ENCODE measurements around the gene SOX12. TPM values are rescaled to one million over a fixed set of nuclear protein-coding genes. Genes with fewer than 3 reads are reported as not detected.

The SOX12 gene
- total RNA-seq, 1 experiment from 2014 or later, result 40.4 TPM

DNA sequence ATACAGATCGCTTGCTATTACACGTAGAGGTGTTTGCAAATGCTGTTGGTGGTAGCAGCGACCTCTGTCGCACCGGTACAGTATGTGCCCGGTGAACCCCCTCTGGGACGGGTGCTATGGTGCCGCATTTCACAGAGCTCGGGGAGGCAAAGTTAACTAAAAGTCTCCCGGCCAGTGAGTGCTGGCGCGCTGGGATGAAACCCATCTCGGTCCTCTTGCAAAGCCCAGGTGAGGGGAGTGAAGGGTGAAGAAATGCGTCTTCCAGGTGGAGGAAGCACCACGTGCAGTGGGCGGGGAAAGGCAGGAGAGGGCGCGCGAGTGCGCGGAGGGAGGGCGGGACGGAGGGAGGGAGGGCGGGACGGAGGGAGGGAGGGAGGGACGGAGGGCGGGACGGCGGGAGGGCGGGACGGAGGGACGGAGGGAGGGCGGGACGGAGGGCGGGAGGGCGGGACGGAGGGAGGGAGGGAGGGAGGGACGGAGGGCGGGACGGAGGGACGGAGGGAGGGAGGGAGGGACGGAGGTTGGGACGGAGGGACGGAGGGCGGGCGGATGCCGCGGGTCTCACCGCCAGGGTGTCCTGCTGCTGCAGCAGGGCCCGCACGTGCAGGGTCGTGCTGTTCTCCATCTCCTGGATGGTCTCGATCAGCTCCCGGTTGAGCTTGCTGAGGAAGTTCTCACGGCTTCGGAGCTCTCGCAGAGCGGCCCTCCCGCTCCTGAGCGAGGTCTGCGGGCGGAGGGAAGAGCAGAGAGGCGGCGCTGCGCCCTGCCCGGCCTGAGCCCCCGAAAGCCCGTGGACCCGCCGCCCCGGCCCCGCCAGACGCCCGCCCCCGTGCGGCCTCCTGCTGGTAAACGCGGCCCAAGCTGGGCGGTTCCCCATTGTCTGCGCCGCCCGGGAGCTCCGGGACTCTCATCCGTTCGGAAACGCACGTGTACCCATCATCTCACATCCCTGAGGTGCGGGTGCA is 46.5 kb upstream of the SOX12 start:
- Histone ChIP-seq H3K9ac (ENCODE audit: low read length) (no peak overlapping the region), H3K4me1 (ENCODE audit: control insufficient read depth in 1 of 2, insufficient read depth in 2 of 2, low read length in 2 of 2) (no peaks in the 10 kb centered on the region), H3K36me3 (ENCODE audit: control insufficient read depth in 1 of 2, insufficient read depth in 2 of 2, low read length in 2 of 2) (peaks cover 3 to 34% of the 10 kb centered on the region in 2 experiments; a peak in 2 of 4 replicates), H3K27ac (ENCODE audit: low read depth, low read length) (no peak overlapping the region), H3K4me2 (ENCODE audit: low read length) (no peak overlapping the region), H2AFZ (ENCODE audit: low read depth, low read length, poor library complexity, severe bottlenecking) (no peak overlapping the region), H3K27me3 (ENCODE audit: insufficient read depth, low read length) (no peaks in the 10 kb centered on the region), H4K20me1 (ENCODE audit: insufficient read depth) (no peaks in the 10 kb centered on the region), H3K9me3 (ENCODE audit: control insufficient read depth in 1 of 2, insufficient read depth in 1 of 2, low read depth in 1 of 2, low read length in 2 of 2) (no peaks in the 10 kb centered on the region), H3K79me2 (ENCODE audit: insufficient read depth, low read length) (no peaks in the 10 kb centered on the region), H3K9me2 (ENCODE audit: insufficient read depth) (no peaks in the 10 kb centered on the region), H3K4me3 (replicated peaks in 1 of 2; ENCODE audit: low read depth in 1 of 2, low read length in 2 of 2) (no peak overlapping the region)
- BruUV-seq (replicated peaks), result no TSS peak
- CTCF ChIA-PET, result no interaction called here
- ATAC-seq (no peak), DNase-seq (ENCODE audit: low read depth, low spot score) (no peak)
- TF ChIP-seq RAD21 (IDR thresholded peaks at IDR 0.05; ENCODE audit: low read depth), result no peak
- TF ChIP-seq ZFX (IDR thresholded peaks at IDR 0.05), result no peak
- no peak for TF ChIP-seq EZH2phosphoT487 (IDR thresholded peaks at IDR 0.05; ENCODE audit: borderline replicate concordance)
- no peak for TF ChIP-seq SRF (IDR thresholded peaks at IDR 0.05; ENCODE audit: low read depth)
- TF ChIP-seq, protein P1, sequence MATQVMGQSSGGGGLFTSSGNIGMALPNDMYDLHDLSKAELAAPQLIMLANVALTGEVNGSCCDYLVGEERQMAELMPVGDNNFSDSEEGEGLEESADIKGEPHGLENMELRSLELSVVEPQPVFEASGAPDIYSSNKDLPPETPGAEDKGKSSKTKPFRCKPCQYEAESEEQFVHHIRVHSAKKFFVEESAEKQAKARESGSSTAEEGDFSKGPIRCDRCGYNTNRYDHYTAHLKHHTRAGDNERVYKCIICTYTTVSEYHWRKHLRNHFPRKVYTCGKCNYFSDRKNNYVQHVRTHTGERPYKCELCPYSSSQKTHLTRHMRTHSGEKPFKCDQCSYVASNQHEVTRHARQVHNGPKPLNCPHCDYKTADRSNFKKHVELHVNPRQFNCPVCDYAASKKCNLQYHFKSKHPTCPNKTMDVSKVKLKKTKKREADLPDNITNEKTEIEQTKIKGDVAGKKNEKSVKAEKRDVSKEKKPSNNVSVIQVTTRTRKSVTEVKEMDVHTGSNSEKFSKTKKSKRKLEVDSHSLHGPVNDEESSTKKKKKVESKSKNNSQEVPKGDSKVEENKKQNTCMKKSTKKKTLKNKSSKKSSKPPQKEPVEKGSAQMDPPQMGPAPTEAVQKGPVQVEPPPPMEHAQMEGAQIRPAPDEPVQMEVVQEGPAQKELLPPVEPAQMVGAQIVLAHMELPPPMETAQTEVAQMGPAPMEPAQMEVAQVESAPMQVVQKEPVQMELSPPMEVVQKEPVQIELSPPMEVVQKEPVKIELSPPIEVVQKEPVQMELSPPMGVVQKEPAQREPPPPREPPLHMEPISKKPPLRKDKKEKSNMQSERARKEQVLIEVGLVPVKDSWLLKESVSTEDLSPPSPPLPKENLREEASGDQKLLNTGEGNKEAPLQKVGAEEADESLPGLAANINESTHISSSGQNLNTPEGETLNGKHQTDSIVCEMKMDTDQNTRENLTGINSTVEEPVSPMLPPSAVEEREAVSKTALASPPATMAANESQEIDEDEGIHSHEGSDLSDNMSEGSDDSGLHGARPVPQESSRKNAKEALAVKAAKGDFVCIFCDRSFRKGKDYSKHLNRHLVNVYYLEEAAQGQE (IDR thresholded peaks at IDR 0.05; ENCODE audit: low read depth), result no peak
- TF ChIP-seq, protein P2, sequence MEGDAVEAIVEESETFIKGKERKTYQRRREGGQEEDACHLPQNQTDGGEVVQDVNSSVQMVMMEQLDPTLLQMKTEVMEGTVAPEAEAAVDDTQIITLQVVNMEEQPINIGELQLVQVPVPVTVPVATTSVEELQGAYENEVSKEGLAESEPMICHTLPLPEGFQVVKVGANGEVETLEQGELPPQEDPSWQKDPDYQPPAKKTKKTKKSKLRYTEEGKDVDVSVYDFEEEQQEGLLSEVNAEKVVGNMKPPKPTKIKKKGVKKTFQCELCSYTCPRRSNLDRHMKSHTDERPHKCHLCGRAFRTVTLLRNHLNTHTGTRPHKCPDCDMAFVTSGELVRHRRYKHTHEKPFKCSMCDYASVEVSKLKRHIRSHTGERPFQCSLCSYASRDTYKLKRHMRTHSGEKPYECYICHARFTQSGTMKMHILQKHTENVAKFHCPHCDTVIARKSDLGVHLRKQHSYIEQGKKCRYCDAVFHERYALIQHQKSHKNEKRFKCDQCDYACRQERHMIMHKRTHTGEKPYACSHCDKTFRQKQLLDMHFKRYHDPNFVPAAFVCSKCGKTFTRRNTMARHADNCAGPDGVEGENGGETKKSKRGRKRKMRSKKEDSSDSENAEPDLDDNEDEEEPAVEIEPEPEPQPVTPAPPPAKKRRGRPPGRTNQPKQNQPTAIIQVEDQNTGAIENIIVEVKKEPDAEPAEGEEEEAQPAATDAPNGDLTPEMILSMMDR (IDR thresholded peaks at IDR 0.05 in 2 of 3, conservative IDR thresholded peaks at IDR 0.05 in 1 of 3; ENCODE audit: borderline replicate concordance in 1 of 3, insufficient read depth in 1 of 3, low read depth in 2 of 3, low read length in 2 of 3), result no peak
- TF ChIP-seq, protein P3, sequence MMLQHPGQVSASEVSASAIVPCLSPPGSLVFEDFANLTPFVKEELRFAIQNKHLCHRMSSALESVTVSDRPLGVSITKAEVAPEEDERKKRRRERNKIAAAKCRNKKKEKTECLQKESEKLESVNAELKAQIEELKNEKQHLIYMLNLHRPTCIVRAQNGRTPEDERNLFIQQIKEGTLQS (IDR thresholded peaks at IDR 0.05), result no peak
- TF ChIP-seq, protein P4, sequence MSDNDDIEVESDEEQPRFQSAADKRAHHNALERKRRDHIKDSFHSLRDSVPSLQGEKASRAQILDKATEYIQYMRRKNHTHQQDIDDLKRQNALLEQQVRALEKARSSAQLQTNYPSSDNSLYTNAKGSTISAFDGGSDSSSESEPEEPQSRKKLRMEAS (IDR thresholded peaks at IDR 0.05), result no peak
- TF ChIP-seq POLR2A (IDR thresholded peaks at IDR 0.05; ENCODE audit: borderline replicate concordance, extremely low read depth, insufficient read depth, insufficient read length), result no peak
- no peak for TF ChIP-seq EZH2 (IDR thresholded peaks at IDR 0.05)
- TF ChIP-seq TCF7L2 (IDR thresholded peaks at IDR 0.05; ENCODE audit: borderline replicate concordance, extremely low read depth, insufficient read depth, insufficient read length), result no peak
- TF ChIP-seq FOSL1 (IDR thresholded peaks at IDR 0.05; ENCODE audit: low read depth), result no peak
- no peak for TF ChIP-seq JUND (IDR thresholded peaks at IDR 0.05)
- no peak for TF ChIP-seq SP1 (IDR thresholded peaks at IDR 0.05; ENCODE audit: low read depth)
- no peak for TF ChIP-seq CBX3 (IDR thresholded peaks at IDR 0.05; ENCODE audit: low read depth)
- TF ChIP-seq SIN3A (IDR thresholded peaks at IDR 0.05; ENCODE audit: low read depth), result no peak
- TF ChIP-seq, protein P5, sequence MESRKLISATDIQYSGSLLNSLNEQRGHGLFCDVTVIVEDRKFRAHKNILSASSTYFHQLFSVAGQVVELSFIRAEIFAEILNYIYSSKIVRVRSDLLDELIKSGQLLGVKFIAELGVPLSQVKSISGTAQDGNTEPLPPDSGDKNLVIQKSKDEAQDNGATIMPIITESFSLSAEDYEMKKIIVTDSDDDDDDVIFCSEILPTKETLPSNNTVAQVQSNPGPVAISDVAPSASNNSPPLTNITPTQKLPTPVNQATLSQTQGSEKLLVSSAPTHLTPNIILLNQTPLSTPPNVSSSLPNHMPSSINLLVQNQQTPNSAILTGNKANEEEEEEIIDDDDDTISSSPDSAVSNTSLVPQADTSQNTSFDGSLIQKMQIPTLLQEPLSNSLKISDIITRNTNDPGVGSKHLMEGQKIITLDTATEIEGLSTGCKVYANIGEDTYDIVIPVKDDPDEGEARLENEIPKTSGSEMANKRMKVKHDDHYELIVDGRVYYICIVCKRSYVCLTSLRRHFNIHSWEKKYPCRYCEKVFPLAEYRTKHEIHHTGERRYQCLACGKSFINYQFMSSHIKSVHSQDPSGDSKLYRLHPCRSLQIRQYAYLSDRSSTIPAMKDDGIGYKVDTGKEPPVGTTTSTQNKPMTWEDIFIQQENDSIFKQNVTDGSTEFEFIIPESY (IDR thresholded peaks at IDR 0.05; ENCODE audit: extremely low read depth, insufficient replicate concordance, low read length), result no peak
- TF ChIP-seq EGR1 (IDR thresholded peaks at IDR 0.05; ENCODE audit: low read depth), result no peak
- POLR2A ChIA-PET, result no interaction called here
- RAD21 ChIA-PET (ENCODE audit: low non-redundant PET in 1 of 2, low total read pairs in 2 of 2, uncharacterized antibody in 2 of 2, unreplicated experiment in 2 of 2), result no interaction called here
- intact Hi-C loops (cut with micrococcal nuclease), result no loop called here

Measured in HCT116 (cell line).